Heart left ventricle (tissue), 13 donors: ENCODE results near the gene RALGAPA2.

ENCODE experiments used
- POLR2A ChIP-seq, 2 donors: fragments of 450-650 bp; IDR thresholded peaks; one replicate each; pipeline ENCODE4 v1.6.1; 2017; ENCODE audit warnings: antibody characterized with exemption in 2 of 2, mild to moderate bottlenecking in 2 of 2, moderate library complexity in 2 of 2
- TF ChIP-seq, protein P1 (sequence below), 12 donors: fragments of 200-600 bp; sonication (generic) in 4 of 12; IDR thresholded peaks; one replicate each; pipeline versions ENCODE4 v1.5.0 to v1.8.0; 2018 to 2022; ENCODE audit warnings: antibody characterized with exemption in 12 of 12, mild to moderate bottlenecking in 5 of 12
- donor health status: ischemic (EF 13 %, LVEDD 7.1; RV severe dilation, severe dysfunction).
- donor health status: DM: no; HTN: yes; CAD: no.
- donor health status: DM: no; HTN: no; CAD: no.
- donor health status: ischemic (EF 25% LVEDD 6.9; RV normal size, moderate dysfunction).
- donor health status: ischemic (EF 25% LVEDD 5.7; RV mildly dilated, moderate dysfunction).
- donor health status: ischemic (EF 35%, LVEDD 5.7; RV mildly dilated, moderate dysfunction).
- donor health status: nonischemic (EF 11% LVEDD 7.7; RV severe dilation, severe dysfunction).
- donor health status: DM: yes; HTN: yes; CAD: no.
- donor health status: PGD.
- donor health status: ischemic (EF 29% LVEDD 5.4; RV normal size, mild dysfunction).
- donor health status: nonischemic (EF 23%, LVEDD 6.1; RV moderate dilation, normal function).

DNA sequence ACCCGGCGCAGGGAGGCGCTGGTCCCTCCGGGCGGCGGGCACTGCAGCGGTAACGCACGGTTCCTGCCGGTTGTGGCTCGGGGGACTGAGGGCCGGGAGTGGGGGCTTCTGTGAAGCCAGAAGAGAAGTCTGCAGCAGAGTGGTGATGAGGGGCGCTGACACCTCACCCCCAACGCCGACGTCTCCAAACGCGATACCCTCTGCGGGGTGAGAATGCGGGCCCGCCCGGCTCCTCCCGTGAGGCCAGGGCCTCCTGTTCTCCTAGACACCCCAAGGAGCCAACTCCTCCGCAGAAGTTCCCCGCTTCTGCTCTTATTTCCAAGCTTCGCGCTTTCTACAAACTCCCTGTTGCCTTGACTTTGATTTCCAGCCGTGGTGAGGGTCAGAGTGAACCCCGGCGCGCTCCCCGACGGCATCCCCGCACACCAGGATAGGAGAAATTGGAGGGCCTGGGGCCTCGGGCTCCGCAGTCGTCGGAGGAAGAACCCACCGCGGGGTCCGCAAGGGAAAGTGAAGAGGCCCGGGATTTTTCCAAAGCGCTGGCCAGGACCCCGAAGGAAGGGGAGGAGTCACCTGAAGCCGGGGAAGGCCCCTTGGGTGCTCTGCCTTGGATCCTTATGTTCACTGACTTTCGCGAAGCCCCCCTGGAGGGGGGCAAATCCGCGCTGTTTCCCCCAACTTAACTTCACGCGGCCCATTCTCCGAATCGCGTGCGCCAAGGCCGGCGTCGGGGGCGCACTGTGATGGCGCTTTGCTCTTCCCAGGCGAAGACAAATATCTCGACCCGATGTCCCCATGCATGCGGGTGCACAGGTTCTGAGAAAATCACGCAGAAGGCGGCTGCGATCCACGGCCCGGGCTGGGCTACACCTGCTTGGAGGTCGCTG lies 347.6 kb downstream of the RALGAPA2 start:
- TF ChIP-seq, protein P1, sequence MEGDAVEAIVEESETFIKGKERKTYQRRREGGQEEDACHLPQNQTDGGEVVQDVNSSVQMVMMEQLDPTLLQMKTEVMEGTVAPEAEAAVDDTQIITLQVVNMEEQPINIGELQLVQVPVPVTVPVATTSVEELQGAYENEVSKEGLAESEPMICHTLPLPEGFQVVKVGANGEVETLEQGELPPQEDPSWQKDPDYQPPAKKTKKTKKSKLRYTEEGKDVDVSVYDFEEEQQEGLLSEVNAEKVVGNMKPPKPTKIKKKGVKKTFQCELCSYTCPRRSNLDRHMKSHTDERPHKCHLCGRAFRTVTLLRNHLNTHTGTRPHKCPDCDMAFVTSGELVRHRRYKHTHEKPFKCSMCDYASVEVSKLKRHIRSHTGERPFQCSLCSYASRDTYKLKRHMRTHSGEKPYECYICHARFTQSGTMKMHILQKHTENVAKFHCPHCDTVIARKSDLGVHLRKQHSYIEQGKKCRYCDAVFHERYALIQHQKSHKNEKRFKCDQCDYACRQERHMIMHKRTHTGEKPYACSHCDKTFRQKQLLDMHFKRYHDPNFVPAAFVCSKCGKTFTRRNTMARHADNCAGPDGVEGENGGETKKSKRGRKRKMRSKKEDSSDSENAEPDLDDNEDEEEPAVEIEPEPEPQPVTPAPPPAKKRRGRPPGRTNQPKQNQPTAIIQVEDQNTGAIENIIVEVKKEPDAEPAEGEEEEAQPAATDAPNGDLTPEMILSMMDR (IDR thresholded peaks at IDR 0.05), result no peak
- no peak for TF ChIP-seq POLR2A (IDR thresholded peaks at IDR 0.05)
